Measurements from ENCODE around the gene MVB12B. TPM values are rescaled to one million over a fixed set of nuclear protein-coding genes. Genes with fewer than 3 reads are reported as not detected.

The MVB12B gene
- total and polyA plus RNA-seq, 2 of the 4 experiments (the other 2 are of a cell fraction) = 2.0 to 4.0 TPM

DNA sequence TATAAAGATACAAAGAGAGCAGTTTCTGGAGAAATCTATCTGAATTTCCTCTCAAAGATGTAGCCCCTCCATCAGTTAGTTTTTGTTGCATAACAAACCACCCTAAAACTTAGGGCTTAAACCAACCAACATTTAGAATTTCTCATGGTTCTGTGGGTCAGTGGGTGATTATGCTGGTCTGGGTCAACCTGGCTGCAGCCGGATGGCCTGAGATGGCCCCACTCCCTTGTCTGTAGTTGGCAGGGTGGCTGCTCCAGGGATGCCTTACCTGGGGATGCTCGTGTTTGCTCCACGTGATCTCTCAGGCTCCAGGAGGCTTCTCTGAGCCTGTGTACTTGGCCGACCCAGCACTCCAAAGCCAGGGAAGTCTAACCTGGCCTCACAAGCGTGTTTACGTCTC, 139.3 kb downstream of the MVB12B start:
- Histone ChIP-seq H3K4me2 (ENCODE audit: low read depth, low read length) (no peak overlapping the region), H3K9me3 (ENCODE audit: control insufficient read depth, insufficient read depth, low read length) (no peaks in the 10 kb centered on the region), H3K36me3 (ENCODE audit: control insufficient read depth, insufficient read depth, low read length) (no peaks in the 10 kb centered on the region), H3K27me3 (ENCODE audit: control insufficient read depth, insufficient read depth, low read length) (no peaks in the 10 kb centered on the region), H2AFZ (replicated peaks; ENCODE audit: low read length, poor library complexity) (no peak overlapping the region), H4K20me1 (ENCODE audit: insufficient read depth, low read length) (no peaks in the 10 kb centered on the region), H3K14ac (replicated peaks; ENCODE audit: low read depth, low read length) (no peak overlapping the region), H3K4ac (ENCODE audit: low read depth, low read length) (no peak overlapping the region), H2BK120ac (ENCODE audit: low read depth, low read length) (no peak overlapping the region), H3K4me3 (ENCODE audit: insufficient read depth, low read depth, low read length) (no peak overlapping the region), H3K23ac (ENCODE audit: low read depth, low read length) (no peak overlapping the region), H2AK5ac (ENCODE audit: low read depth, low read length) (no peak overlapping the region), H4K91ac (ENCODE audit: insufficient read depth, low read depth, low read length) (no peak overlapping the region), H3K4me1 (ENCODE audit: control insufficient read depth, insufficient read depth, low read length) (no peaks in the 10 kb centered on the region), H2AK9ac (replicated peaks; ENCODE audit: low read depth, low read length, poor library complexity) (no peak overlapping the region), H3K9ac (ENCODE audit: low read depth, low read length) (no peak overlapping the region), H3K18ac (ENCODE audit: low read depth, low read length) (no peak overlapping the region), H2BK15ac (ENCODE audit: low read depth, low read length) (no peak overlapping the region), H3K79me1 (ENCODE audit: low read depth in 1 of 2, low read length in 2 of 2) (no peaks in the 10 kb centered on the region), H3K9me1 (ENCODE audit: insufficient read depth, low read length) (no peaks in the 10 kb centered on the region), H2BK20ac (ENCODE audit: low read depth, low read length) (no peak overlapping the region), H4K5ac (ENCODE audit: low read depth, low read length) (no peak overlapping the region), H4K8ac (ENCODE audit: low read depth in 2 of 2, low read length in 2 of 2) (no peak overlapping the region), H3K56ac (ENCODE audit: extremely low read depth, insufficient read depth, low read length) (no peak overlapping the region), H2BK5ac (ENCODE audit: low read depth, low read length, poor library complexity, severe bottlenecking) (no peak overlapping the region), H3K27ac (ENCODE audit: insufficient read depth, low read length) (no peak overlapping the region)
- 82% methylated on average over 2 of the region's 6 CpGs; no CpG with 5 or more reads in 1 of the 2 experiments for WGBS, 2 experiments (ENCODE audit: extremely low coverage in 2 of 2, insufficient read length in 1 of 2)
- ChIA-PET CTCF (no interaction called here), POLR2A (ENCODE audit: unreplicated experiment) (no interaction called here)
- BruUV-seq (replicated peaks) = no TSS peak
- dilution Hi-C loops (cut with HindIII; ENCODE audit: low sequenced_read_pairs, unreplicated experiment) (no loop called here), in situ Hi-C loops (cut with MboI; ENCODE audit: low sequenced_read_pairs) (no loop called here), intact Hi-C loops (cut with micrococcal nuclease) (no loop called here)
- TF ChIP-seq POLR2A (IDR thresholded peaks at IDR 0.05; ENCODE audit: low read depth, low read length) = no peak
- no peak for TF ChIP-seq MAFK (IDR thresholded peaks at IDR 0.05; ENCODE audit: low read depth, low read length)
- no peak for TF ChIP-seq SMC3 (IDR thresholded peaks at IDR 0.05; ENCODE audit: low read depth, low read length)
- no peak for TF ChIP-seq MAZ (IDR thresholded peaks at IDR 0.05; ENCODE audit: borderline replicate concordance, low read depth, low read length)
- no peak for TF ChIP-seq MXI1 (IDR thresholded peaks at IDR 0.05; ENCODE audit: borderline replicate concordance, low read depth, low read length)
- TF ChIP-seq RFX5 (IDR thresholded peaks at IDR 0.05; ENCODE audit: low read depth, low read length) = no peak
- no peak for TF ChIP-seq BHLHE40 (IDR thresholded peaks at IDR 0.05; ENCODE audit: low read depth, low read length)
- TF ChIP-seq, protein P1, sequence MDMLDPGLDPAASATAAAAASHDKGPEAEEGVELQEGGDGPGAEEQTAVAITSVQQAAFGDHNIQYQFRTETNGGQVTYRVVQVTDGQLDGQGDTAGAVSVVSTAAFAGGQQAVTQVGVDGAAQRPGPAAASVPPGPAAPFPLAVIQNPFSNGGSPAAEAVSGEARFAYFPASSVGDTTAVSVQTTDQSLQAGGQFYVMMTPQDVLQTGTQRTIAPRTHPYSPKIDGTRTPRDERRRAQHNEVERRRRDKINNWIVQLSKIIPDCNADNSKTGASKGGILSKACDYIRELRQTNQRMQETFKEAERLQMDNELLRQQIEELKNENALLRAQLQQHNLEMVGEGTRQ (IDR thresholded peaks at IDR 0.05; ENCODE audit: low read depth, low read length) = no peak
- no peak for TF ChIP-seq FOS (IDR thresholded peaks at IDR 0.05; ENCODE audit: low read depth, low read length)
- TF ChIP-seq CHD1 (IDR thresholded peaks at IDR 0.05; ENCODE audit: low read depth, low read length) = no peak
- TF ChIP-seq RAD21 (IDR thresholded peaks at IDR 0.05; ENCODE audit: low read length) = no peak
- no peak for TF ChIP-seq NFE2L2 (IDR thresholded peaks at IDR 0.05; ENCODE audit: low read depth, low read length)
- TF ChIP-seq, protein P2, sequence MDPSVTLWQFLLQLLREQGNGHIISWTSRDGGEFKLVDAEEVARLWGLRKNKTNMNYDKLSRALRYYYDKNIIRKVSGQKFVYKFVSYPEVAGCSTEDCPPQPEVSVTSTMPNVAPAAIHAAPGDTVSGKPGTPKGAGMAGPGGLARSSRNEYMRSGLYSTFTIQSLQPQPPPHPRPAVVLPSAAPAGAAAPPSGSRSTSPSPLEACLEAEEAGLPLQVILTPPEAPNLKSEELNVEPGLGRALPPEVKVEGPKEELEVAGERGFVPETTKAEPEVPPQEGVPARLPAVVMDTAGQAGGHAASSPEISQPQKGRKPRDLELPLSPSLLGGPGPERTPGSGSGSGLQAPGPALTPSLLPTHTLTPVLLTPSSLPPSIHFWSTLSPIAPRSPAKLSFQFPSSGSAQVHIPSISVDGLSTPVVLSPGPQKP (IDR thresholded peaks at IDR 0.05; ENCODE audit: borderline replicate concordance, low read depth, low read length) = no peak
- no peak for TF ChIP-seq CEBPB (IDR thresholded peaks at IDR 0.05; ENCODE audit: low read depth, low read length)
- no peak for TF ChIP-seq RCOR1 (IDR thresholded peaks at IDR 0.05; ENCODE audit: insufficient replicate concordance, low read length)
- DNase-seq = no peak
- ATAC-seq (ENCODE audit: low read depth) = no peak
